Stimulated activated CD8-positive, alpha-beta memory T cell treated with anti-CD3 and anti-CD28 coated beads, Interleukin-4, amount 100 ng/mL, for 4 hours (primary cell): ENCODE data around the gene CEP68.

ENCODE experiments used
- DNase-seq, 2 donors: peaks; one replicate each; pipeline ENCODE4 v3.0.0-alpha.2; 2020; ENCODE audit warnings: low read depth in 2 of 2, low spot score in 1 of 2

The CEP68 gene

DNA sequence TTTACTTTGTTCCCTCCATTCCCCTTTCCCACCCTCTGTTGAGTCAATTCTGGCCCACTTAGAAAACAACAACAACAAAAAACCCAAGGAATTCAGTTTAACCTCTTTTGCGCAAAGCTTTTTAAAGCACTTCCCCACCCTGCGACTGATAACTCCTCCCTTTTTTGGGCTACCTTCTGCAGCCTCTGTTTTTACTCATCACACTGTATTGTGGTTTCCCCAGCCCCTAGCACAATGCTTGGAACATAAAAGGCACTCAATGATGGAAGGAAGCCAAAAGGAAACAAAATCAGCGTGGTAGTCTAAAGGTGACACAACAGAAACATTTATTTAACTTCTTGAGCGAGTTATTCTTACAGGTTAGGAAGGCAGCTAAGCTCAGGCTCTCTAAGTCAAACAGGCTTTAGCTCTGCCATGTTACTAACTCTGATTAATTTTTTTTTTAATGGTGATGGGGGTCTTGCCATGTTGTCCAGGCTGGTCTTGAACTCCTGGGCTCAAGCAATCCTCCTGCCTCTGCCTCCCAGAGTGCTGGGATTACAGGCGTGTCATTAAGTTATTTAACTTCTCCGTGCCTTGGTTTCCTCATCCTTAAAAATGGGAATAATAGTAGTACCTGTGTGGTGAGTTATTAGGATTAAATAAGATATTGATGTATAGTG, 1.3 kb downstream of the CEP68 start:
- peak in 1 of 2 donors; percentile 24 for DNase-seq

DNA sequence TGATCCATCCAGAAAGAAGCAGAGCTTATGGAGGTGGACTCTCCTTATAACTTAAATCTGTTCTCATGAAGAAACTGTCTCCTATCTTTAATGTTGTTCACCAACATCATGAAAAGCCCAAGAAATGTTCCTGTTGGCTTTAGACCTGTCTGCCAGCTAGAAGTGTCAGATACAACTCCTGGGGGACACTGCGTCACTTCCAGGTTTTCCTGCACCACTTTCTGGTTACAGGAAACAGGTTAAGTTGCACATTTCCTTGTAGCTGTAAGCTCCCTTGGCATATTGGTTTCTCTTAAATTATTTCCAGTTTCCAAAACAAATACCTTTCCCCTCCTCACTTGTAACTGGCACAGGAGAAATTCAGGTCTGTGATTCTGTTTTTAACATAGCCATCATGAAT, 2.9 kb downstream of the CEP68 start:
- no peak for DNase-seq

DNA sequence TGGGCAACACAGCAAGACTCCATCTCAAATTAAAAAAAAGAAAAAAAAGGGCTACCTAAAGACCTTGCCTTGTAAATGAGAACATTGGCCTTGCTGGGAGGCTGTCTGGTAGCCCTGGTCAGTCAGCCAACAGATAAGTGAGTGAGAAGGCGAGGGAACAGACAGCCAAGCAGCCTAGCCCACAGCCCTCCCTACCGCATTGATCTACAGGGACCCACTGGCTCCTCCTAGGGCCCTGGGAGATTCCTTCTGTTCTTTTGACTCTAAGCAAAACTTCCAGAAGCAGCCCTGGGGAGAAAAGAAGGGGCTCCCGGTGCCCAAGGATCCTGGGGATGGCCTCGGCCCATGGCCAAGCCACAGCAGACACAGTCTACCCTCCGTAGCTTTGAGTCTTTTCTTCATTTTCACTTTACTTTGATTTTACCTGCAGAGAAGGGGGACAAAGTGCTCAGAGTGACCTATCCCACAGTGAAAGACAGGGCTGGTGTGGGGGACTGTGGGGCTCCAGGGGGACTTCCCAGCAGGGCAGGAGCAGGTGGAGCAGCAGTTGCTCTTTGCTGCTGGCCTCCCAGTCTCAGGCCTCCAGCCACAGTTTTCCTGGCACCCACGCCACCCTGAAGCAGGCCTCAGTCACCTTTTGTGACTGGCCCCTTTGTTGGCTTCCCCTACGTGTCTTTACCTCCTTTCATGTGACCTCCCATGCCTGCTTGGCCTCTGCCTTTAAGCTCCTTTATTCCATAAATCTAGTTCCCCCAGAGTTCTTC, 5.1 kb downstream of the CEP68 start:
- DNase-seq, result no peak

DNA sequence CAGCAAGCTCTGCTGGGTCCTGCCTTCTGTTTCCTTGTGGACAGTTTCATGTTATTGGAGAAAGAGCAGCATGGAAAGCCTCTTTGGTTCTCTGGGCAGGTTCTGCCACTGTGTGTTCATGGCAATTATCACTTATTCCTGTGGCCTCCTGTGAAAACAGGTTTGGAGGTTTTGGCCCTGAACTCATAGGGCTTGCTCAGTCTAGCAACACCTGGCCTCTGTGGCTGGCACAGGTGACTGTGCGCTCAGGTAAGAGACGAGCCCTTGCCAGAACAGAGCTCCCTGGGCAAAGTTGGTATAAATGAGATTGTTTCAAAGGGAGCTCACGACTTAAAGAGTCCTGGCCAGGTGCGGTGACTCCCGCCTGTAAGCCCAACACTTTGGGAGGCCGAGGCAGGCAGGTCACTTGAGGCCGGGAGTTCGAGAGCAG, 5.7 kb downstream of the CEP68 start:
- no peak for DNase-seq

DNA sequence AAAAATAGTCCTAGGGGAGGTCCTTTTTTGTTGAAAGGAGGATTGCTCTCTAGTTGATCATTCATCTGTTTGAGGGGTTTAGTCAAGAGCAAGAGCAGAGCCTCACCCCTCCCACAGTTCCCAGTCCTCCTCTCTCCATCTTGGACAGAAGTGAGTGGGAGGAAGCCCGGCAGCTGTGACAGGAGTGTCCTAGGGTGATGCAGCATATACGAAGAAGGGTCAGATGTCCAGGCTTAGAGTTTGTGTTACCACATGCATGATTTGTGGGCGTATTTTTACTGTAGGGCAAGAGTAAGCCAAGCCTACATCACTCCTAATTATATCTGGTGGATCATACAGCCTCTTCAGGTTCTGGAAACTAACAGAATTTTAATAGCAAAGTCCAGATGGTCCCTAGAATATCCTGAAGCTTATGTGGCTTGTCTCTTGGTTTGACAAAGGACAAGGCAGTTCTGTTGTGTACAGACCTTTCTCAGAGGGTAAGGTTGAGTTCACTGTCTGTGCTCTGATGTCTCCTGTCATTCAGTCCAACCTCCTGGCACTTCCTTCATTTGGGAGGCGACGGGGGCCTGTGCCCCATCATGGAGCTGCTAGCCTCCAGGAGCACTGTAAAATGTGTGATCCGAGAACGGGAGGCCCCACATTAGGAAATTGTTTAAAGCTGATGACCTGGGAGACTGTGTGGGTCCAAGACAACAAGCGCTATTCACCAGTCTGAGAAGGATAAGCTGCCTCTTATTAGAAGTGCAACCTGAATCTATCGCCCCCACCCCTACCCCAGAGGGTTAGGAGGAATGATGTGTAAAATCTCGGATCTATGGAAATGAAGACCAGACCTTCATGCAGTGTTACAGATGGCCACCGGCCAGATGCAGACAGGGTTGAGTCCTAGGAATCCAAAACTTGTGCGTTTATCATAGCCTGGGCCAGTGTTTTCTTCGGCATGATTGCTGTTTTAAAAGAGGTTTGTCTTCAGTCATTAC, 6.9 kb downstream of the CEP68 start:
- no peak for DNase-seq

DNA sequence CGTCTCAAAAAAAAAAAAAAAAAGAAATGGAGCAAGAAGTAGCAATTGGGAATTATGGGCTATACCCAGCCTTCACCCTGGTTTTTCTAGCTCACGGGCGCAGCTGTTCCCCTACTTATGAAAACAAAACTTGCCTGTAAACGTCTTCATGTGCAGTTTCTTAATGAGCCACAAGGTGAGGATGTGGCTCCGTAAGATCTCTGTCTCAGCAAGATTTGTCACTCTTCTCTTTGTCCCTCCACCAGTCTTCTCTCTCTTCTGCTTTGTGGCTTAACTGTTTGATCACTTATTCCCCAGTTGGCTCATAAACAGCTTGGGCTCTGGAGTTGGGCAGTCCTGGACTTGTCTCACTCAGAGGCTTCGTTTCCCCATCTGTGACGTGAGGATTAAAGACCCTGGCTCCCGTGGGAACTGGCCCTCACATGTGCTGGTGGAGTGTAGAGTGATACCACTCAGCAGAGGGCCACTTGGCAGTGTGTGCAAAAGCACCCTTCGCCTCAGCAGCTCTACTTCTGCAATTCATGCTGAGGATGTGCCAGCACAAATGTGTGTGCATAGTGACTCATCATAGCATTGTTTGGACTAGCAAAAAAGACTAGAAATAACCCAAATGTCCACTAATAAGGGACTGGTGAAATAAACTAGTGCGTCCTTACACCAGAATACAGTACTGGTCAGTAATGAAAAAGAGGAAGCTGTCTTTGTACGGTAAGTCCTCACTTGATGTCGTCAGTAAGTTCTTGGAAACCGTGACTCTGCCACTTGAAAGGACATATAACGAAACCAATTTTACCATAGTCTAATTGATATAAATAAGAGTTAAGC, 8.7 kb downstream of the CEP68 start:
- DNase-seq, result no peak

DNA sequence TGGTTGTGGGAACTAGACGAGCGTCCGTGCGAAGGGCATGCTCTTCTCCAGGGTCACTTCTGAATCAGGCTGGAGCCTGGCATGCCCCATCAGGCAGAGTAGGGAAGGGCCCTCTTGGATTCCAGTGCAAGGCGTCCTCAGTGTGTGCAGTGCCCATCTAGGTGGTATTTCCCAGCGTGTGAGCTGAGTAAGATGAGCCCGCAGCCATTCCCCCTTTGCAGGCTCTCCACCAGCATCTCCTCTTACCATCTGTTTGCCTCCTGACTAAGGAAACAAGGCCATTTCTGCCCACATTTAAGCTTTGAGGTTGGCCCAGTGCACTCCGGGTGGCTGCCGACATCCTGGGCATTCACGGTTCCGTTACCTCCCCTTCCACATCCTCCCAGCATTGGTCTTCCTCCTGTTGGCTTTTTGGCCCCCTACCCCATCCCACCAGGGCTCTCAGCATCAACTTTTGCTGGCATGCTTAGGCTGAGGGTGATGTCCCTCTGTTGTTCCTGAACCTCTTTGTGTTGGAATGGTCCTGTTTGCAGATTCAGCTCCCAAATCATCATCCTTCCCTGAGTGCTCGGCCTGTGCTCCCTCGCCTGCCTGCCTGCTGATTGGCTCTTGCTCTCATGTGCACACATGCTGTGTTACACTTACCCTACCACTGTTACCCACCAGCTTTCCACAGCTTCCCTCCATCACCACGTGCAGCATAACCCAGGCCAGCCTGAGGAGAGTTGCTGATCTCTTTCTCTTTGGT, 11.8 kb downstream of the CEP68 start:
- DNase-seq, result no peak

DNA sequence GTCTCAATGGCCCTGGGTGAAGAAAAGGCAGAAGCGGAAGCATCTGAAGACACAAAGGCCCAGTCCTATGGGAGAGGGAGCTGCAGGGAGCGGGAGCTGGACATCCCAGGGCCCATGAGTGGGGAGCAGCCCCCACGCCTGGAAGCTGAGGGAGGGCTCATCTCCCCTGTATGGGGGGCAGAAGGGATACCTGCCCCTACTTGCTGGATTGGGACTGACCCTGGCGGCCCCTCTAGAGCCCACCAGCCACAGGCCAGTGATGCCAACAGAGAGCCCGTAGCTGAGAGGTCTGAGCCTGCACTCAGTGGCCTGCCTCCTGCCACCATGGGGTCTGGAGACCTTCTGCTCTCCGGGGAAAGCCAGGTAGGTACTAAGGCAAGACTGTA, 13.2 kb downstream of the CEP68 start:
- no peak for DNase-seq

DNA sequence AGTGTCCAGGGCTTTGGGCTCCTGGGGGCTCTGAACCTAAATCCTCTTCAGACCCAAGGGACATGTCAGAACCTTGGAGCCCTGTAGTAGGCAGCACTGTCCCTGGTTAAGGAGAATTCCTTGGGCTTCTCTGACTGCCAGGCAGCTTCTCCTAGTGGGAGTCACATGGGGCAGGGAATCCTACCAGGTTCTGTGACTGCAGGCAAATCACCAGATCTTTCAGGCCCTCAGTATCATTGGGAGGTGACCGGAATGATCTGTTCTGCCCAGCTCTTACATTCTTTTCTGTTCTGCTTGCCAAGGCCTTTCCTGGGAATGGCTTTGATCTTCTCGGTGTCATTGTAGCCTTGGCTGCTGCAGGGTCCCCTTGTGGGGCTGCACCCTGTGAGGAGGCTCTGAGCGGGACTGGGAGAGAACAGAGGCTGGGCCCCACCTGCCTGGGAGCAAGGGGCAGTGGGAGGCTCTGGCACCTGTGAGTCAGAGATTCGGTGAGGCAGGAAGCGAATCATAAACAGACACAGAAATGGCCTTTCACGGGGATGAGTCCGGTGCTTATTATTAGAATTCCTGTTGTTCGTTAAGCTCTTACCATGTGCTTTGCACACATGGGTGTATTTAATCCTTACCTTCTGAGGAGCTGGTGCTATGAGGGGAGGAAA, 14.1 kb downstream of the CEP68 start:
- no peak for DNase-seq

DNA sequence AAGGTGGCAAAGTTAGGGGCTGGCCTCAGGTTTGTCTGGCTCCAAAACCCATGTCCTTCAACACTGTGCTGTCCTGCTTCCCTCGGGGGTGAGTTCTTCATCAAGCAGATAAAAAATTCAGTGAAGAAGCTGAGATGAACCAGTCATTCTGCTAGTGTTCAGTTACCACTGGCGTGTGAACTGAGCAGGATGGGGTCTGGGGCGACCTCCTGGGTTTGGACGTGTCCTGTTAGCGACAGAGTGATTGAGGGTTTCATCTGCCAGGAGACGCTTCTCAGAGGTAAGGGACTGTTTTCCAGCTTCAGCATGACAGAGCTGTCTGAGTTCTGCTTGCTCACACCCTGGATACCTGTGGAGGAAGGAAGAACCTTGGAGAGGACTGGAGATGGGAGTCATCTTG, 14.6 kb downstream of the CEP68 start:
- DNase-seq, result no peak

DNA sequence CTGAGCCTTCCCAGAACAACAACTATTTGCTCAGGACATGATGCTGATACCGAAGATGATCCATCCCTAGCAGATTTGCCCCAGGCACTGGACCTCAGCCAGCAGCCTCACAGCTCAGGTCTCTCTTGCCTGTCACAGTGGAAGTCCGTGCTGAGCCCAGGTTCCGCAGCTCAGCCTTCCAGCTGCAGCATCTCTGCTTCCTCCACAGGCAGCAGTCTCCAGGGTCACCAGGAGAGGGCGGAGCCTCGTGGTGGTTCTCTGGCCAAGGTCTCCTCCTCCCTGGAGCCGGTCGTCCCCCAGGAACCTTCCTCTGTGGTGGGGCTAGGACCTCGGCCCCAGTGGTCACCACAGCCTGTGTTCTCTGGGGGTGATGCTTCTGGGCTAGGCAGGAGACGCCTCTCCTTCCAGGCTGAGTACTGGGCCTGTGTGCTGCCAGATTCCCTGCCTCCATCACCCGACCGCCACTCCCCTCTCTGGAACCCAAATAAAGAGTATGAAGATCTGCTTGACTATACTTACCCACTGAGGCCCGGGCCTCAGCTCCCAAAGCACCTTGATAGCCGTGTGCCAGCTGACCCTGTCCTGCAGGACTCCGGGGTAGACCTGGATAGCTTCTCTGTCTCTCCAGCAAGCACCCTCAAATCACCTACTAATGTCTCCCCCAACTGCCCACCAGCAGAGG, 15.4 kb downstream of the CEP68 start:
- no peak for DNase-seq

DNA sequence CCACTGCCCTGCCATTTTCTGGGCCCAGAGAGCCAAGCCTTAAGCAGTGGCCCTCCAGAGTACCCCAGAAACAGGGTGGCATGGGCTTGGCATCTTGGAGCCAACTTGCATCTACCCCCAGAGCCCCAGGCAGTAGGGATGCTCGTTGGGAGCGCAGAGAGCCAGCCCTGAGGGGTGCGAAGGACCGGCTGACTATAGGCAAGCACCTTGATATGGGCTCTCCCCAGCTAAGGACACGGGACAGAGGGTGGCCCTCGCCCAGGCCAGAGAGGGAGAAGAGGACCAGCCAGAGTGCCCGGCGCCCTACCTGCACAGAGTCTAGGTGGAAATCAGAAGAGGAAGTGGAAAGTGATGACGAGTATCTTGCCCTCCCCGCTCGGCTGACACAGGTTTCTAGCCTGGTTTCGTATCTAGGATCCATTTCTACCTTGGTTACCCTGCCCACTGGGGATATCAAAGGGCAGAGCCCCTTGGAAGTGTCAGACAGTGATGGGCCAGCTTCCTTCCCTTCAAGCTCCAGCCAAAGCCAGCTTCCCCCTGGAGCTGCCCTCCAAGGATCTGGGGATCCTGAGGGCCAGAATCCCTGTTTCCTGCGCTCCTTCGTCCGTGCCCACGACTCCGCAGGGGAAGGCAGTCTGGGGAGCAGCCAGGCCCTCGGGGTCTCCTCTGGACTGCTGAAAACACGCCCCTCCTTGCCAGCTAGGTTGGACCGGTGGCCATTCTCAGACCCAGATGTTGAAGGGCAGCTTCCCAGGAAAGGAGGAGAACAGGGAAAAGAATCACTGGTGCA, 16.2 kb downstream of the CEP68 start:
- DNase-seq, result no peak

DNA sequence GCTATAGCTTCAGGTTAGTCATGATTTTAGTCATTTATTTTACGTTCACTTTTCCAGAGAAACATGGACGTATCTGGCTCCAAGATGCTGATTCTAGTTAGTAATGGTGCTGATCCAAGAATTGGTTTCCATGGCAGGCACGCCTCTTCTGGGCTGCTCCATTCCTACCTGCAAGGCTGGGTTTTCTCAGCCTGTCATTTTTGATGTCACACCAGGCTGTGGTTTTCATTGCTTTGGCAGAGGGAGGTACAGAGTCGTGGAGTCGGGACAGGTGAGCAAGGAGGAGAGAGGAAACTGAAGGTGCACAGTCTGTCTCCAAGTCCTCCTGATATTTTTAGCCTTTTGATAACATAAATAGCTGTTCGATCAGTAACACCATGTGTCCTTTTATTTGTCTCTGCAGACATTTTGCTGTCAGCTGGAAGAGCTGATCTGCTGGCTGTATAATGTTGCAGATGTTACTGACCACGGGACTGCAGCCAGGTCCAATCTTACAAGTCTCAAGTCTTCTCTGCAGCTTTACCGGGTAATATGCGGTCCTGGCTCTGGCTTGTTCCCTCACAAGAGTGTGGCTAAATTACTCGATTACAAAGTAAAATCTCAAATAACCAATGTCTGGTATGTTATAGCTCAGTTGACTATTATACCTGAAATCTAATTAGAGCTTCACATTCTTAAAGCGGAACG, 17.8 kb downstream of the CEP68 start:
- no peak for DNase-seq

DNA sequence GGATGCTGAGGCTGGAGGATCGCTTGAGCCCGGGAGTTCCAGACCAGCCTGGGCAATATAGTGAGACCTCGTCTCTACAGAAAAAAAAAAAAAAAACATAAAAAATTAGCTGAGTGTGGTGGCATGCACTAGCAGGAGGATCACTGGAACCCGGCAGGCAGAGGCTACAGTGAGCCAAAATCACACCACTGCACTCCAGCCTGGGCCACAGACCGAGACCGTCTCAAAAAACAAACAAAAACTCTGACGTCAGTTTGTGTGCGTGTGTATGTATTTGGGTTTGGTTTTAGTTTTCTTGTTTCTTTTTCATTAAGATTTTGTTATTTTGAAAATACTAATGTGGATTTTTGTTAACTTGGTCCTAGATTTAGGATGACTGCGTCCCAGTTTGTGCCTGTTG, 19.0 kb downstream of the CEP68 start:
- no peak for DNase-seq

DNA sequence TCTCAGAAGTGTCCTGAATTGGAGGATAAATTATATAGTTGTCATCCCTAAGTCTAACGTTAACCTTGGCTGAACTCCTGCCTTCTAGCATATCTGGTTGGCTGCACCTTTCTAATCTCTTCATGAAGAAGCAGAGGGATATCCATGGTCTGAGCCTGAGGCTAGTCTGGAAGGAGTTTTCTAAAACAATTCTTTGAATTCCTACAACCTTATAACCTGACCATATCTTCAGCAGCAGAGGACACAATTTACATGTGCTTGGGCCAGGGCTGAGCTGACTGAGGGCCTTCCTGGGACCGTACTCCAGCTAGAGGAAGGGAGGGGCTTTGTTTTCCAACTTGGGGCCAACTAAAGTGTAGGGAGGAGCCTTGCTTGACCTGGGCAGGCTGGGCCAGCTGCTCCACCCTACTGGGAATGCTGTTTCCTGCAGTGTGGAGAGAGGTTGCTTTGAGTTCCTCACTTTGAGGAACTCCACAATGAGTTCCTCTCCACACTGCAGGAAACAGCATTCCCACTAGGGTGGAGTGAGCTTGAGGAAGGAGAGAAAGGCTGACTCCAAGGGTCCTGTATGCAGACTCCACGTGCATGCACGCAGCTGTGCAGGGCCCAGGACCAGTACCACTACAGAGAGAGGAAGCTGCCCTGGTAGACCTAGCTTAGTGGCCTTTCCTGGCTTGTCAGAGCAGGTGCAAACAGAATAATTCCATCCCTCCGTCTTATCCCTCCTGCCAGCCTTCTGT, 19.6 kb downstream of the CEP68 start:
- no peak for DNase-seq

DNA sequence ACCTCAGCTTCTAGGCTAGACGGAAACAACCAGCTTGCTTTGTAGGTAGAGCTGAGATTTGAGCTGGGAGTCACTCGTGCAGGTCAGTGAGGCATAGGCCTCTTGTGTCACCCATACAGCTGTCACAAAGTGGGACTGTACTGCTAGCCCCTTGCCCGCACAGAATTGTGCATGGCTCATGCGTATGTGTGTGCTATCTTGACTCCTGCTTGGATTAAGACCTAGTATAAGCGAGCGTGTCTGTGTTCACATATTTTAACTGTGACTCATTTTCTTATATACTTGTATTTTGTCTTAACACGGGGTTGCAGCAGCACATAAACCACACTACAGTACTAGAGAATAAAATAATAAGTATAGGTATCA, 20.1 kb downstream of the CEP68 start:
- no peak for DNase-seq

DNA sequence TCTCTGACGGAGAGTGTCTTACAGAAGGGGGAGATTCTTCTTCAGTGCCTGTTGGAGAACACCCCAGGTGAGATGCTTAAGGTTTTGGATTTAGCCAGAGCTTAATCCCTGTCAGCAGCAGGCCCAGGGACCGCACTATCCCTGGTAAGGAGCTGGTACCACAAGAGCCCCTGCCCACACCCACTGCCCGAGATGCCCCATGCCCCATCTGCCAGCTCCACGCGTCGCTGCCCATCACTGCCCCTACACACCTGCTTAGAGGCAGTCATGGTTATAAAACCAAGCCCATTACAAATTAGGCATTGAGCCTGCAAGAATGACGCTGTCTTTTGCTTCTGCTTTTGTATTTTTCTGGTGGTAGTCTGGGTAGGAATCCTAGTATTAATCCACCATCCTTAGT, 21.7 kb downstream of the CEP68 start:
- no peak for DNase-seq
